Body of pancreas (tissue), 4 donors: ENCODE measurements around the gene CXXC5. TPM values are rescaled to one million over a fixed set of nuclear protein-coding genes. Genes with fewer than 3 reads are reported as not detected.

Experiments used
- ATAC-seq: fragments of 150-250 bp; one replicate; pipeline ENCODE4 v1.9.1; 2016
- DNase-seq, 4 donors: peaks; one replicate each; pipeline ENCODE4 v3.0.0-alpha.2; 2019
- H3K27ac ChIP-seq, 4 donors: fragments of 200-600 bp; sonication (generic); 1 replicate in 3 of 4; 2 replicates in 1 of 4; pipeline versions ENCODE4 v1.5.1 to v1.6.1; 2016 to 2019; ENCODE audit warnings: mild to moderate bottlenecking in 1 of 4, mixed read lengths in 1 of 4, moderate library complexity in 1 of 4
- H3K27me3 ChIP-seq, 2 donors: fragments of 200-600 bp; sonication (generic); one replicate each; pipeline ENCODE4 v1.6.0; 2016; ENCODE audit warnings: mild to moderate bottlenecking in 1 of 2
- H3K36me3 ChIP-seq, 2 donors: fragments of 200-600 bp; sonication (generic); replicated peaks in 1 of 2; 2 replicates each; pipeline ENCODE4 v1.5.1; 2016; ENCODE audit warnings: low read depth in 2 of 2; ENCODE audit not compliant: insufficient read depth in 1 of 2
- H3K4me1 ChIP-seq: fragments of 200-600 bp; sonication (generic); one replicate; pipeline ENCODE4 v1.6.0; 2016
- H3K4me3 ChIP-seq, 2 donors: fragments of 200-600 bp; sonication (generic); 1 replicate in 1 of 2; 2 replicates in 1 of 2; pipeline ENCODE4 v1.5.1; 2016 to 2019
- H3K9me3 ChIP-seq, 3 donors: fragments of 200-600 bp; sonication (generic); 1 replicate in 2 of 3; 2 replicates in 1 of 3; pipeline ENCODE4 v1.5.1; 2016
- POLR2A ChIP-seq, 3 donors: fragments of 450-650 bp; IDR thresholded peaks; one replicate each; pipeline ENCODE4 v1.6.1; 2016; ENCODE audit warnings: antibody characterized with exemption in 3 of 3, mild to moderate bottlenecking in 2 of 3
- WGBS, 2 donors: methylation state at CpG; one replicate each; pipeline ENCODE4 v1.1.5; 2017; 5-methylcytosine and 5-hydroxymethylcytosine counted together
- intact Hi-C: fragments of 100-400 bp; cut with DNase I; formaldehyde crosslinking; loops from one replicate; pipeline ENCODE4 v1.15.1; 2023
- total RNA-seq, 2 donors: library from RNA; depleted of rRNA; stranded (reverse); fragments of >200 nt; gene quantifications; one replicate each; pipeline ENCODE4 v1.1.0, GENCODE V29; 2016
- TF ChIP-seq, protein P1 (sequence below), 7 experiments: fragments of 450-650 bp in 4 of 7; fragments of 200-600 bp in 3 of 7; sonication (generic) in 3 of 7; IDR thresholded peaks; one replicate each; pipeline ENCODE4 v1.5.1; 2016 to 2019; ENCODE audit warnings: antibody characterized with exemption in 7 of 7

Gene CXXC5
- total RNA-seq, 2 donors from 2014 or later = 86.6 to 87.7 TPM

DNA sequence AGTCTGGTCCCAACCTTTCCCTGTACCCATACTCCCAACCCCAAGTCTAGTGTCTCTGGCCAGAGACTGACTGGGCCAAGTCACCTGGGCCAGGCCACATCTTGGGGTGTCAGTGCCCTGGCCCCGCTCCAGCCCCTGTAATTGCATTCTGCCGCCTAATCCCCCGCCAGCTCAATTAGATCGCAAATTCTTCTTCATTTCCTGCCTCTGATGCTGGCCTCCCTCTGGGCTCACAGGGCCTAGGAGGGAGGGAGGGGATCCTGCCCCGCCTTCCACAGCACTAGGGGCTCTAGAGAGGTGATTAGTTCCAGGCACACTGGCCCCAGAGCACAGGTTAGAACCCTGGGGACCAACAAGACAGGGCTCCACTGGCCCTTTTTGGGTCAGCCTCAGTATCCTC, 5.5 kb downstream of the CXXC5 start:
- Histone ChIP-seq H3K4me1 (peaks cover 74% of the 10 kb centered on the region), H3K9me3 (no peaks in the 10 kb centered on the region), H3K4me3 (no peak overlapping the region), H3K27me3 (no peaks in the 10 kb centered on the region), H3K36me3 (no peaks in the 10 kb centered on the region), H3K27ac (peak overlapping the region; percentile 70 to 98 (median 96))
- intact Hi-C loops = no loop called here
- WGBS, 2 donors = 13 to 27% methylated on average over 4 to 5 of the region's 5 CpGs
- TF ChIP-seq, protein P1, sequence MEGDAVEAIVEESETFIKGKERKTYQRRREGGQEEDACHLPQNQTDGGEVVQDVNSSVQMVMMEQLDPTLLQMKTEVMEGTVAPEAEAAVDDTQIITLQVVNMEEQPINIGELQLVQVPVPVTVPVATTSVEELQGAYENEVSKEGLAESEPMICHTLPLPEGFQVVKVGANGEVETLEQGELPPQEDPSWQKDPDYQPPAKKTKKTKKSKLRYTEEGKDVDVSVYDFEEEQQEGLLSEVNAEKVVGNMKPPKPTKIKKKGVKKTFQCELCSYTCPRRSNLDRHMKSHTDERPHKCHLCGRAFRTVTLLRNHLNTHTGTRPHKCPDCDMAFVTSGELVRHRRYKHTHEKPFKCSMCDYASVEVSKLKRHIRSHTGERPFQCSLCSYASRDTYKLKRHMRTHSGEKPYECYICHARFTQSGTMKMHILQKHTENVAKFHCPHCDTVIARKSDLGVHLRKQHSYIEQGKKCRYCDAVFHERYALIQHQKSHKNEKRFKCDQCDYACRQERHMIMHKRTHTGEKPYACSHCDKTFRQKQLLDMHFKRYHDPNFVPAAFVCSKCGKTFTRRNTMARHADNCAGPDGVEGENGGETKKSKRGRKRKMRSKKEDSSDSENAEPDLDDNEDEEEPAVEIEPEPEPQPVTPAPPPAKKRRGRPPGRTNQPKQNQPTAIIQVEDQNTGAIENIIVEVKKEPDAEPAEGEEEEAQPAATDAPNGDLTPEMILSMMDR (IDR thresholded peaks at IDR 0.05) = no peak
- DNase-seq (peak in 1 of 4 donors; percentile 30), ATAC-seq (no peak)

DNA sequence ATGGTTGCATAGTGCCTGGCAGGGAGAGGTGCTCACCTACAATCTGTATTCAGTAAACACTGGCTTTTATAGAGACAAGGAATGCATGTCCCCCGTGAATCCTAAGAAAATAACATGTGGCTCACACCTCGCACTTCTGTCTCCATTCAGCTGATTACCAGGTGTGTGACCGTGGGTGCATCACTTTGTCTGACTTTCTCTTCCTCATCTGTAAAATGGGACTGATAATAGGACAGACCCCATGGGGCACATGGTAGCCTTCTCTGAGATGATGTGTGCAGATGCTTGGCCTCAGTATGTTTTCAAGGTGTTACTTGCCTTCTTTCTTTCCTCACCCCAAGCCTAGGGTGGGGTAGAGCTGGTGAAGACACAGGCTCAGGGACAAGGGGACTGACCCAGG, 6.3 kb downstream of the CXXC5 start:
- TF ChIP-seq, protein P1 (IDR thresholded peaks at IDR 0.05) = no peak
- TF ChIP-seq POLR2A (IDR thresholded peaks at IDR 0.05) = no peak
- Histone ChIP-seq H3K4me1 (peaks cover 82% of the 10 kb centered on the region), H3K27ac (peak overlapping the region; percentile 70 to 98 (median 96)), H3K4me3 (no peak overlapping the region), H3K36me3 (no peaks in the 10 kb centered on the region), H3K27me3 (no peaks in the 10 kb centered on the region), H3K9me3 (no peaks in the 10 kb centered on the region)
- WGBS, 2 donors = 29 to 35% methylated on average over 3 of the region's 3 CpGs
- intact Hi-C loops = no loop called here
- no peak for DNase-seq
- ATAC-seq = no peak

DNA sequence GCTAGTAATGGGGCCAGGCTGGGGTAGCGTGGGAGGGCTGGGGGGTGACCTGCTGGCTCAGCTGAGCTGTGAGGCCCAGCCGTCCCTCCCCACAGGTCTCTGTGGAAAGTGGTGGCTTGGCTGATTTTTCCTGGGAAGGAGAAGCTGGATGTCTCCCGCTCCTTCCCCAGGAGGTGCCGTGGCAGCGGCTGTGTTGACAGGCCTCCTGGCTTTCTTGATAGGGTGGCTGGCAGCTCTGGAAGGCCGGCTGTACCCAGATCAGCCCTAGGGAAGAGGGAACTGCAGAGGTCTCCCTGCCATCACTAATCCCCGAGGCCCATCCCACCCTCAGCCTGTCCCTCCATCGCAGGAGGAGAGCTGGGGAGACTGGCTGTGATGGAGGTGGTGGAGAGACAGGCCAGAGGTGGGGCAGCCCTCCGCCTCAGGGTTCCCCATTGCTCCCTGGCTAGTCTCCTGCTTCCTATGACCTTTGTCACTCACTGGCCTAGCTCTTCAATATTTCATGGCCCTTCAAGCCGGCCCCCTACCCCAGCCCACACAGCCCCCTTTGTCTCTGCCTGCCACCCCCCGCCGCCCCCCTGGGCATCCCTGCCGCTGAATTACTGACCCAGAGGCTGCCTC, 6.8 kb downstream of the CXXC5 start:
- TF ChIP-seq POLR2A (IDR thresholded peaks at IDR 0.05) = no peak
- TF ChIP-seq, protein P1 (IDR thresholded peaks at IDR 0.05) = no peak
- DNase-seq (peak in 2 of 4 donors; percentile 65), ATAC-seq (no peak)
- Histone ChIP-seq H3K27me3 (no peaks in the 10 kb centered on the region), H3K27ac (peak overlapping the region; percentile 70 to 98 (median 96)), H3K4me1 (peaks cover 87% of the 10 kb centered on the region), H3K9me3 (no peaks in the 10 kb centered on the region), H3K36me3 (no peaks in the 10 kb centered on the region), H3K4me3 (no peak overlapping the region)
- WGBS, 2 donors = 25 to 30% methylated on average over 11 to 13 of the region's 13 CpGs
- intact Hi-C loops = no loop called here

DNA sequence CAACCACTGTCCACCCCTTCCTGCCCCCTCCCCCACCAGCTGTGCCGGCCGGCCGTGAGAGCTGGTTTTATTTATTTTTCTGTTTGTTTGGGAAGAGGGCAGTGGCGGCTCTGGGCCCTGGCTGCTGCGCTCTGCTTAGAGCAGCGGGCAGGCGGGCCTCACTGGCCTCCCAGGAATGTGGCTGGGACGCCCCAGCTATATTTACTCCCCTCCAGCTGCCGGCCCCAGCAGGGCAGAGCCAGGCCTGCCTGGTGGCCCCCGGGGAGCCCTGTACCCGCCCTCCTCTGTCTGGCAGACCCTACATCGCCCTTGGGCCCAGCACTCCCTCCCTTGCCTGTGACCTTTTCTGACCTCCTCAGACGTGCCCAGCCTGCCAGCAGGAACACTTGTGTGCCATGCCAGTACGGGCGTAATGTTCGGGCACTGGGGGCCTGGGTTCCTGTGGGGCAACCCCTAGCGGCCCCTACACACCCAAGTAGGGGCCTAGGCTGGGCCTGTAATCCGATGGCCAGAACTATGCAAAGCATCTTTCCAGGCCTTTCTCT, 7.7 kb downstream of the CXXC5 start:
- TF ChIP-seq POLR2A (IDR thresholded peaks at IDR 0.05) = peak in 2 of 3 donors; percentile 27 to 35
- TF ChIP-seq, protein P1 (IDR thresholded peaks at IDR 0.05) = no peak
- H3K27ac ChIP-seq = peak overlapping the region; percentile 70 to 98 (median 96)
- no peaks in the 10 kb centered on the region for H3K9me3 ChIP-seq
- WGBS, 2 donors = 13% methylated on average over 11 to 18 of the region's 18 CpGs
- peak; percentile 16 for ATAC-seq
- H3K4me1 ChIP-seq = peaks cover 94% of the 10 kb centered on the region
- intact Hi-C loops = no loop called here
- no peaks in the 10 kb centered on the region for H3K36me3 ChIP-seq
- DNase-seq = peak in 3 of 4 donors; percentile 63 to 73 (median 71)
- H3K27me3 ChIP-seq = no peaks in the 10 kb centered on the region
- no peak overlapping the region for H3K4me3 ChIP-seq
